ENCODE measurements around the gene CORO6. TPM values are rescaled to one million over a fixed set of nuclear protein-coding genes. Genes with fewer than 3 reads are reported as not detected.
A peak's percentile ranks its signal among the peaks of the same experiment; 100 is the strongest.

Gene CORO6
- total RNA-seq, 1 experiment from 2014 or later: 2.3 TPM

- Histone ChIP-seq H3K56ac (ENCODE audit: insufficient read length, low read depth, low read length) (no peak overlapping the region), H2AK5ac (ENCODE audit: insufficient read length, low read length) (no peak overlapping the region), H3K9ac (ENCODE audit: extremely low read depth, insufficient read length, low read length) (no peak overlapping the region), H3K23me2 (ENCODE audit: insufficient read length, low read depth, low read length, poor library complexity, severe bottlenecking) (peaks cover 37% of the 10 kb centered on the region), H3K27ac (ENCODE audit: insufficient read length, low read depth, low read length) (no peak overlapping the region), H3K4me2 (ENCODE audit: insufficient read depth, insufficient read length, low read length) (peak overlapping the region; percentile 69), H2AFZ (ENCODE audit: low read length) (peak overlapping the region; percentile 49), H3K27me3 (ENCODE audit: insufficient read depth, low read length) (no peaks in the 10 kb centered on the region), H2BK5ac (ENCODE audit: insufficient read length, low read length) (no peak overlapping the region), H2BK15ac (ENCODE audit: low read depth, low read length) (no peak overlapping the region), H3K23ac (ENCODE audit: insufficient read length, low read depth, low read length) (no peak overlapping the region), H3K4ac (ENCODE audit: low read depth, low read length) (no peak overlapping the region), H3K18ac (ENCODE audit: insufficient read length, low read depth, low read length) (peak overlapping the region; percentile 6), H4K5ac (ENCODE audit: insufficient read length, low read depth, low read length) (no peak overlapping the region), H4K8ac (replicated peaks; ENCODE audit: insufficient read length, low read depth, low read length) (no peak overlapping the region), H3K79me1 (ENCODE audit: insufficient read depth, low read depth, low read length, poor library complexity, severe bottlenecking) (no peaks in the 10 kb centered on the region), H3T11ph (ENCODE audit: low read length) (no peak overlapping the region), H2BK120ac (ENCODE audit: low read depth, low read length, poor library complexity, severe bottlenecking) (no peak overlapping the region), H2BK20ac (ENCODE audit: low read depth, low read length, poor library complexity, severe bottlenecking) (no peak overlapping the region), H3K4me1 (ENCODE audit: insufficient read depth, low read length) (peaks cover 5% of the 10 kb centered on the region; the same call in 1 of the 2 replicates), H3K79me2 (ENCODE audit: insufficient read depth, low read length) (peaks cover 16% of the 10 kb centered on the region; the same call in 1 of the 2 replicates), H3K14ac (ENCODE audit: insufficient read depth, low read length) (no peak overlapping the region), H4K20me1 (ENCODE audit: control insufficient read depth, insufficient read depth, insufficient read length) (no peaks in the 10 kb centered on the region), H3K9me3 (ENCODE audit: control insufficient read depth, low read depth, low read length) (no peaks in the 10 kb centered on the region), H4K91ac (ENCODE audit: insufficient read length, low read depth, low read length) (no peak overlapping the region), H2BK12ac (ENCODE audit: insufficient read length, low read depth, low read length) (no peak overlapping the region)
- TF ChIP-seq CTCF (conservative IDR thresholded peaks at IDR 0.05): peak; percentile 99
- H3K4me1 Mint-ChIP-seq: peaks cover 44 to 64% of the 10 kb centered on the region in 2 experiments
- peak overlapping the region; percentile 91 to 96 (median 95) for H3K27ac Mint-ChIP-seq
- no CpG with 5 or more reads among the region's 25 CpGs for WGBS (ENCODE audit: extremely low coverage, insufficient read length, low lambda C conversion rate)
- peaks cover 0 to 1% (median 0%) of the 10 kb centered on the region in 3 experiments; a peak in 1 of 7 replicates for H3K36me3 Mint-ChIP-seq (ENCODE audit: insufficient read depth in 1 of 3, low read depth in 3 of 3)
- peak; percentile 98 for DNase-seq
- H3K4me3 Mint-ChIP-seq: peak overlapping the region; percentile 81 to 90
- peaks cover 5% of the 10 kb centered on the region for H3K27me3 Mint-ChIP-seq (ENCODE audit: low read depth)
- H3K9me3 Mint-ChIP-seq: no peaks in the 10 kb centered on the region
These were observed 30.7 kb downstream of the CORO6 start for GRCh38 chr17:29591737-29592608.
